Islet of Langerhans (tissue), 1 donor: Measurements from ENCODE around the gene MARCOL.
A peak's percentile ranks its signal among the peaks of the same experiment; 100 is the strongest.
"Not testable (repeated sequence)": the region's sequence is repeated elsewhere in the genome, so short reads cannot be mapped to it uniquely, and the experiment has no call there.

Source experiments
- FAIRE-seq: peaks from one replicate; lab custom pipeline; 2011; peaks lifted over from hg19 to GRCh38; lab: Jason Lieb, UNC

Gene MARCOL

GRCh38 chr5:148267962-148268361 is 29.6 kb downstream of the MARCOL start:
- FAIRE-seq = no peak

- no peak for FAIRE-seq
These were observed 30.2 kb downstream of the MARCOL start, which contains the start of gene SPINK13 for GRCh38 chr5:148268566-148268965. SPINK13 (plus strand) TSS chr5:148268794; CDS start chr5:148270073, 1,279 bp downstream.

GRCh38 chr5:148275129-148275528 is 36.8 kb downstream of the MARCOL start:
- not testable (repeated sequence) for FAIRE-seq

- not testable (repeated sequence) for FAIRE-seq
These were observed 42.6 kb downstream of the MARCOL start for GRCh38 chr5:148280893-148281292.

GRCh38 chr5:148281336-148281735 is 43.0 kb downstream of the MARCOL start:
- not testable (repeated sequence) for FAIRE-seq

- FAIRE-seq = peak; percentile 75
These were observed 52.2 kb downstream of the MARCOL start for GRCh38 chr5:148290271-148291195.
